HUES64 (cell line): Measurements from ENCODE around the gene ITGB5.

Source experiments
- H3K27ac ChIP-seq: 2 replicates; pipeline ENCODE4 v1.7.0; 2013; ENCODE audit warnings: low read depth, low read length, inconsistent platforms
- H3K27me3 ChIP-seq: 2 replicates; pipeline ENCODE4 v1.6.1; 2013; ENCODE audit warnings: mild to moderate bottlenecking, low read length; ENCODE audit not compliant: insufficient read depth
- H3K36me3 ChIP-seq: 2 replicates; pipeline ENCODE4 v1.6.1; 2013; ENCODE audit warnings: mild to moderate bottlenecking, low read length; ENCODE audit not compliant: insufficient read depth
- H3K4me1 ChIP-seq: 2 replicates; pipeline ENCODE4 v1.6.1; 2013; ENCODE audit warnings: mild to moderate bottlenecking, low read length, moderate library complexity; ENCODE audit not compliant: insufficient read depth
- H3K4me3 ChIP-seq: 2 replicates; pipeline ENCODE4 v1.5.1; 2013; ENCODE audit warnings: mild to moderate bottlenecking, low read length, moderate library complexity
- H3K9ac ChIP-seq: 2 replicates; pipeline ENCODE4 v1.6.1; 2013; ENCODE audit warnings: mild to moderate bottlenecking, low read depth, low read length
- H3K9me3 ChIP-seq: 2 replicates; pipeline ENCODE4 v1.6.1; 2013; ENCODE audit warnings: low read depth, low read length; ENCODE audit not compliant: insufficient read depth
- WGBS: fragments of 150-250, 120-280 bp; methylation state at CpG from one replicate; pipeline ENCODE4 v1.1.7; 2013; ENCODE audit warnings: missing lambda C conversion rate; 5-methylcytosine and 5-hydroxymethylcytosine counted together

The ITGB5 gene

GRCh38 chr3:124805671-124806070 is 81.5 kb downstream of the ITGB5 start:
- Histone ChIP-seq H3K27ac (no peak overlapping the region), H3K9me3 (no peaks in the 10 kb centered on the region), H3K36me3 (peaks cover 55% of the 10 kb centered on the region), H3K4me1 (peaks cover 9% of the 10 kb centered on the region), H3K9ac (no peak overlapping the region), H3K4me3 (no peak overlapping the region), H3K27me3 (no peaks in the 10 kb centered on the region)
- WGBS, result 93% methylated on average over 4 of the region's 4 CpGs

DNA sequence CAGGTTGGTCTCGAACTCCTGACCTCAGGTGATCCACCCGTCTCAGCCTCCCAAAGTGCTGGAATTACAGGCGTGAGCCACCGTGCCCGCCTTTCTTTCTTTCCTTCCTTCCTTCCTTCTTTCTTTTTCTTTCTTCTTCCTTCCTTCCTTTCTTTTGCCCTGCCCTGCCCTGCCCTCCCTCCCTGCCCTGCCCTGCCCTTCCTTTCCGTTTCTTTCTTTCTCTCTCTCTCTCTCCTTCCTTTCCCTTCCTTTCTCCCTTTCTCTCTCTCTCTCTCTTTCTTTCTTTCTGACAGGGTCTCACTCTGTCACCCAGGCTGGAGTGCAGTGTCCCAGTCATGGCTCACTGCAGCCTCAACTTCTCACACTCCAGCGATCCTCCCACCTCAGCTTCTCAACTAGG is 82.3 kb downstream of the ITGB5 start:
- Histone ChIP-seq H3K36me3 (peaks cover 55% of the 10 kb centered on the region), H3K27ac (no peak overlapping the region), H3K27me3 (no peaks in the 10 kb centered on the region), H3K9me3 (no peaks in the 10 kb centered on the region), H3K4me3 (no peak overlapping the region), H3K9ac (no peak overlapping the region), H3K4me1 (peaks cover 13% of the 10 kb centered on the region)
- WGBS, result 93% methylated on average over 7 of the region's 7 CpGs

- Histone ChIP-seq H3K4me1 (peaks cover 13% of the 10 kb centered on the region), H3K9me3 (no peaks in the 10 kb centered on the region), H3K27me3 (no peaks in the 10 kb centered on the region), H3K4me3 (no peak overlapping the region), H3K27ac (no peak overlapping the region), H3K9ac (no peak overlapping the region), H3K36me3 (peaks cover 42% of the 10 kb centered on the region)
- 79% methylated on average over 8 of the region's 8 CpGs for whole genome bisulfite sequencing
These were observed 84.5 kb downstream of the ITGB5 start for GRCh38 chr3:124802702-124803101.

DNA sequence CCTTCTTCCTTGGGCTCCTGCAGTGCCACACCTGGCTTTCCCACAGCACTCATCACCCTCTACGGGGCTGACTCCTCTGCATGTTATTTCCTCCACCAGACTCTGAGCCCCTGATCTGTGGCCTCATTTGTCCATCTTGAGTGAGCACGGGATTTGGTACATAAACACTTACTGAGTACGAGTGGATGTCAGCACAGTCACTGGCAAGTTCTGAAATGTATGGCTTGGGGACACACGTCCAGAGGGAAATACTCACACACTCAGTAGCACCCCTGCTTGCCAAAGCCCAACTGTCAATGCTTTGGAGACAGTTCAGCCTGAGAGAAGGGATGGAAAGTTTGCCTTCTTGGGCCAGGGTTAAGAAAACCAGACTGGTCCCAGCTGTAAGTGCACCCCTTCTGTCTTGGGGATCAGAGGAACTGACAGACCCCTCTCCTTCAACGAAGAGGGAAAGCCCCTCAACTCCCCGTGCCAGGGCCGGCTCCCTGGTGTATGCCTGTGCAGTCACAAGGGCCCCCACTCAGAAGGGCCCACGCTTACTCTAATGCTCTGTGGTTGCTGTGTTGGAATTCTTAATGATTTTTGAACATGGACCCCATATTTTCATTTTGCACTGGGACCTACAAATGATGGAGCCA is 85.0 kb downstream of the ITGB5 start:
- Histone ChIP-seq H3K27me3 (no peaks in the 10 kb centered on the region), H3K36me3 (peaks cover 47% of the 10 kb centered on the region), H3K4me1 (peaks cover 13% of the 10 kb centered on the region), H3K27ac (no peak overlapping the region), H3K4me3 (no peak overlapping the region), H3K9me3 (no peaks in the 10 kb centered on the region), H3K9ac (no peak overlapping the region)
- 91% methylated on average over 8 of the region's 8 CpGs for WGBS

GRCh38 chr3:124800511-124801258 is 86.5 kb downstream of the ITGB5 start:
- no peak overlapping the region; the same call in 1 of the 2 replicates for H3K27ac ChIP-seq
- peaks cover 53% of the 10 kb centered on the region for H3K36me3 ChIP-seq
- peaks cover 13% of the 10 kb centered on the region for H3K4me1 ChIP-seq
- H3K9me3 ChIP-seq, result no peaks in the 10 kb centered on the region
- H3K27me3 ChIP-seq, result no peaks in the 10 kb centered on the region
- H3K4me3 ChIP-seq, result no peak overlapping the region
- WGBS, result 89% methylated on average over 10 of the region's 10 CpGs
- H3K9ac ChIP-seq, result no peak overlapping the region

DNA sequence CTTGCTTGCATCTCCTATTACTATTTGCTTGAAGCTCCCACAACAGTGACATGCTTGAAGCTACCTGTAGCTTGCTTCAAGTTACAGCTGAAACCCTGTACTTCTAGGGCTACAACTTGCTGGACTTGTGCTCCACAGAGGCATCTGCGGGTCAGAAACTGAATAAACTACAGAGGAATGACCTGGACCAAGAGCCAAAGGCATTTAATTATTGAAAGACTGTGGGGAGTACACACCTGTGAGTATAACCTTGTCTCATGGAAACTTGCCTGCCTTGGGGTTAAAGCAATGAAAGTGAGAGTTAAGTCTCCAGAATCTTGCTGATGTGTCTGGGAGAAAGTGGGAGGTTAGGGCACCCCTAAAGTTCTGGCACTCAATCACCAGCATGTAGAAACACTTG is 87.1 kb downstream of the ITGB5 start:
- H3K9me3 ChIP-seq, result no peaks in the 10 kb centered on the region
- peaks cover 58% of the 10 kb centered on the region for H3K36me3 ChIP-seq
- H3K4me1 ChIP-seq, result peaks cover 13% of the 10 kb centered on the region
- WGBS, result 91% methylated on average over 1 of the region's 1 CpG
- no peak overlapping the region for H3K4me3 ChIP-seq
- no peaks in the 10 kb centered on the region for H3K27me3 ChIP-seq
- H3K9ac ChIP-seq, result no peak overlapping the region
- no peak overlapping the region for H3K27ac ChIP-seq

DNA sequence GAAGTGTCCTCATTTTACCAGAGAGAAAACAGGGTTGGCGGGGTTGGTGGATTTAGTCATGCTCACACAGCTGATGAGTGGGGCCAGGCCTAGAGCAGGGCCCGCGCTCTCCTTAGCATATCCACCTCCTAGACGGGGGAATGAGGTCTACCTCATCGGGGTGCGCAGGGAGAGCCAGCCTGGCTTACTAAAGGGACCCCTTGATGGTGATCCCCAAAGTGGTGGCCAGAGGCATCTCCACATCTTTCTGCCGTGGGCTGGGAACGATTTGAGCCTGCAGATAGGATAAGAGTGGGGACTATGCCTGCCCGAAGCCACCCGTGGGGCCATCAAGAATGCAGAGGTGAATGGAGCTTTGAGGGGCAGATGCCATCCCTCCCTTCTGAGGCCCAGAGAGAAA is 87.5 kb downstream of the ITGB5 start:
- H3K4me3 ChIP-seq, result no peak overlapping the region
- no peak overlapping the region for H3K9ac ChIP-seq
- no peaks in the 10 kb centered on the region for H3K27me3 ChIP-seq
- no peak overlapping the region for H3K27ac ChIP-seq
- H3K36me3 ChIP-seq, result peaks cover 62% of the 10 kb centered on the region
- 93% methylated on average over 10 of the region's 10 CpGs for WGBS
- no peaks in the 10 kb centered on the region for H3K9me3 ChIP-seq
- H3K4me1 ChIP-seq, result peaks cover 13% of the 10 kb centered on the region

DNA sequence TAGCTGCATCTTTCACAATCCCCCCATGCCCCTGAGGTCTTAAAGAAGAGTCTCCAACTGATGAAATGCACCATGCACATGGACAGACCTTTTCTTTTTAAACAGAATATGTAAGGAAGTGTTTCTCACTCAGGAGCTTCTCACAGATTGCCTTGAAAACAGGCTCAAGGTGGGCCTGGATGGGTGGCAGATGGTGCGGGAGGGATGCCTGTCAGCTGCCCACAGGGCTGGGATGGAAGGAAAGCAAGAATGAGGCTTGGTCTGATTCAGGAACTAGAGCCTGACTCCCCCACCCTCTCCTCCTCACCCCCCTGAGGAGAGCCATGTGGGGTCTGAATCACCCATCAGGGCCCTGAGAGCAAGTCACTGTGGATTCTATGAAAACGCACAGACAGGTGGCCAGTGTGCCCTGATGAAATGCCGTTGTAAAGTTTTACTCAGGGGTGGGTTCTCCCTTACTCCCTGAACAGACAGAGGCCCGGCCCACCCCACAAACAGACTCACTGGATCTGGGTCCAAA is 89.7 kb downstream of the ITGB5 start:
- peaks cover 66% of the 10 kb centered on the region for H3K36me3 ChIP-seq
- H3K4me1 ChIP-seq, result peaks cover 13% of the 10 kb centered on the region
- H3K4me3 ChIP-seq, result no peak overlapping the region
- no peaks in the 10 kb centered on the region for H3K27me3 ChIP-seq
- 96% methylated on average over 4 of the region's 4 CpGs for WGBS
- H3K27ac ChIP-seq, result no peak overlapping the region
- H3K9ac ChIP-seq, result no peak overlapping the region
- no peaks in the 10 kb centered on the region for H3K9me3 ChIP-seq

- H3K4me1 ChIP-seq, result peaks cover 10% of the 10 kb centered on the region
- H3K36me3 ChIP-seq, result peaks cover 69% of the 10 kb centered on the region
- WGBS, result 96% methylated on average over 19 of the region's 19 CpGs
- no peaks in the 10 kb centered on the region for H3K9me3 ChIP-seq
- no peak overlapping the region for H3K4me3 ChIP-seq
- no peaks in the 10 kb centered on the region for H3K27me3 ChIP-seq
- H3K9ac ChIP-seq, result no peak overlapping the region
- no peak overlapping the region for H3K27ac ChIP-seq
These were observed 90.7 kb downstream of the ITGB5 start for GRCh38 chr3:124796477-124796876.

- no peak overlapping the region for H3K4me3 ChIP-seq
- no peaks in the 10 kb centered on the region for H3K4me1 ChIP-seq
- H3K27me3 ChIP-seq, result no peaks in the 10 kb centered on the region
- H3K9ac ChIP-seq, result no peak overlapping the region
- H3K9me3 ChIP-seq, result no peaks in the 10 kb centered on the region
- H3K27ac ChIP-seq, result no peak overlapping the region
- WGBS, result 92% methylated on average over 6 of the region's 6 CpGs
- peaks cover 68% of the 10 kb centered on the region for H3K36me3 ChIP-seq
These were observed 94.0 kb downstream of the ITGB5 start for GRCh38 chr3:124793054-124793739.

DNA sequence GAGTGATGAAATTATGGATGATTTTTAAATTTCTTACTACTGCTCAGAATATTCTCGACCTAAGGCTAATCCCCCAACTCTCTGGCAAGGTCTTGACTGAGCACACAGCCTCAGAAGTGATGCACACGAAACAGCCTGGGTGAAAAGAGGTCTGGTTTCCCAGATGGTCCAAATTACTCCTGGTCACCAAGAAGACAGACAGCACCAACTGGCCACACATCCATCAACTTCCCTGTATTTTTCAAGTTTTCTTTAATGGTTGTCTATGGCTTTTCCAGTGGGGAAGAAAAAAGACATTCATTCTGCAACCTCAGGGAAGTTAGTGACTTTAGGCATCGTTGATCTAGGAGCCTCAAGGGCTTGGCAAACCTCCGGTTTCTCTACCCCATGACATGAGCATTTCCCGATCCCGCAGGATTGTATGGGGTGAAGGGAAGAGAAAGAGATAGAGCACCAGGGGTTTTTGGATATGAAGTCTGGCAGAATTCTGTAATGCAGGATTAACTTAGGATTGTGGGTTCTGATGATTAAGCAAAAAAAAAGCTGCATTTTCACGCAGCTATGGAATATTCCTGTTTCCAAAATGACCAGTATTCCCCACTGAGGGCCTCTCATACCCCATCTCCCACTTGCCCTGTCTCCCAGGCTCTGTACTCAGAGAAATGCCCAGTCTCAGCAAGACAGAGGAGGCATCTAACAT is 94.7 kb downstream of the ITGB5 start:
- Histone ChIP-seq H3K4me3 (no peak overlapping the region), H3K9me3 (no peaks in the 10 kb centered on the region), H3K9ac (no peak overlapping the region), H3K4me1 (no peaks in the 10 kb centered on the region), H3K36me3 (peaks cover 67% of the 10 kb centered on the region), H3K27me3 (no peaks in the 10 kb centered on the region), H3K27ac (no peak overlapping the region)
- 92% methylated on average over 7 of the region's 7 CpGs for WGBS
